ENCODE data around the gene PIK3R5. TPM values are rescaled to one million over a fixed set of nuclear protein-coding genes. Genes with fewer than 3 reads are reported as not detected.

Gene PIK3R5
- total and polyA plus RNA-seq, 2 donors from 2014 or later = 0.45 to 19.1 TPM

GRCh38 chr17:8888704-8889302 lies 76.7 kb downstream of the PIK3R5 start:
- H3K27me3 ChIP-seq (ENCODE audit: control insufficient read depth, insufficient read depth, low read length) = no peaks in the 10 kb centered on the region
- no peaks in the 10 kb centered on the region for H3K36me3 ChIP-seq (ENCODE audit: control insufficient read depth in 2 of 3, insufficient read depth in 3 of 3, low read length in 3 of 3)
- DNase-seq (no peak), FAIRE-seq (no peak)
- H3K27ac ChIP-seq (ENCODE audit: low read depth in 2 of 2, low read length in 2 of 2) = no peak overlapping the region
- no peak for TF ChIP-seq CTCF (IDR thresholded peaks at IDR 0.05; ENCODE audit: borderline replicate concordance, extremely low read depth, insufficient read depth)
- intact Hi-C loops (cut with DNase I) = no loop called here
- no peaks in the 10 kb centered on the region for H3K9me3 ChIP-seq (ENCODE audit: control insufficient read depth in 2 of 3, insufficient read depth in 1 of 3, low read length in 3 of 3)
- no peak overlapping the region for H3K4me3 ChIP-seq (ENCODE audit: low read length in 3 of 3)
- no peak overlapping the region for H3K9ac ChIP-seq (ENCODE audit: low read length in 3 of 3)
- no peaks in the 10 kb centered on the region for H3K4me1 ChIP-seq (ENCODE audit: control insufficient read depth in 2 of 3, insufficient read depth in 2 of 3, low read depth in 1 of 3, low read length in 3 of 3)

- Histone ChIP-seq H3K36me3 (ENCODE audit: control insufficient read depth in 2 of 3, insufficient read depth in 3 of 3, low read length in 3 of 3) (no peaks in the 10 kb centered on the region), H3K4me1 (ENCODE audit: control insufficient read depth in 2 of 3, insufficient read depth in 2 of 3, low read depth in 1 of 3, low read length in 3 of 3) (no peaks in the 10 kb centered on the region), H3K9ac (ENCODE audit: low read length in 3 of 3) (no peak overlapping the region), H3K27me3 (ENCODE audit: control insufficient read depth, insufficient read depth, low read length) (no peaks in the 10 kb centered on the region), H3K9me3 (ENCODE audit: control insufficient read depth in 2 of 3, insufficient read depth in 1 of 3, low read length in 3 of 3) (no peaks in the 10 kb centered on the region), H3K4me3 (ENCODE audit: low read length in 3 of 3) (no peak overlapping the region), H3K27ac (ENCODE audit: low read depth in 2 of 2, low read length in 2 of 2) (no peak overlapping the region)
- intact Hi-C loops (cut with DNase I) = no loop called here
- DNase-seq (peak in 4 of 5 donors; percentile 71 to 82 (median 80)), FAIRE-seq (no peak)
- peak; percentile 18 for TF ChIP-seq CTCF (IDR thresholded peaks at IDR 0.05; ENCODE audit: borderline replicate concordance, extremely low read depth, insufficient read depth)
Measured at GRCh38 chr17:8887834-8888703, 77.4 kb downstream of the PIK3R5 start.

GRCh38 chr17:8887301-8887700 lies 78.2 kb downstream of the PIK3R5 start:
- TF ChIP-seq CTCF (IDR thresholded peaks at IDR 0.05; ENCODE audit: borderline replicate concordance, extremely low read depth, insufficient read depth) = no peak
- intact Hi-C loops (cut with DNase I) = no loop called here
- no peak for DNase-seq

More at GRCh38 chr17:8887301-8887700, 78.2 kb downstream of the PIK3R5 start:
- Histone ChIP-seq H3K4me3 (ENCODE audit: low read length in 3 of 3) (no peak overlapping the region), H3K9ac (ENCODE audit: low read length in 3 of 3) (no peak overlapping the region), H3K9me3 (ENCODE audit: control insufficient read depth in 2 of 3, insufficient read depth in 1 of 3, low read length in 3 of 3) (no peaks in the 10 kb centered on the region), H3K27me3 (ENCODE audit: control insufficient read depth, insufficient read depth, low read length) (no peaks in the 10 kb centered on the region), H3K4me1 (ENCODE audit: control insufficient read depth in 2 of 3, insufficient read depth in 2 of 3, low read depth in 1 of 3, low read length in 3 of 3) (no peaks in the 10 kb centered on the region), H3K27ac (ENCODE audit: low read depth in 2 of 2, low read length in 2 of 2) (no peak overlapping the region), H3K36me3 (ENCODE audit: control insufficient read depth in 2 of 3, insufficient read depth in 3 of 3, low read length in 3 of 3) (no peaks in the 10 kb centered on the region)
- FAIRE-seq = no peak
